Adrenal gland (tissue), 5 donors: ENCODE results near the gene MCOLN1.

Experiments used
- POLR2A ChIP-seq, 2 donors: fragments of 450-650 bp; IDR thresholded peaks; one replicate each; pipeline ENCODE4 v1.6.1; 2017; ENCODE audit warnings: antibody characterized with exemption in 2 of 2, mild to moderate bottlenecking in 2 of 2, moderate library complexity in 1 of 2
- TF ChIP-seq, protein P1 (sequence below), 6 experiments: fragments of 450-650 bp in 4 of 6; fragments of 200-600 bp in 2 of 6; sonication (generic) in 1 of 6; IDR thresholded peaks; 1 replicate in 5 of 6; 2 replicates in 1 of 6; pipeline versions ENCODE4 v1.5.1 to v1.8.0; 2016 to 2021; ENCODE audit warnings: antibody characterized with exemption in 6 of 6, mild to moderate bottlenecking in 2 of 6, moderate library complexity in 1 of 6
- donor health status: DM: no; HTN: no; CAD: no.

DNA sequence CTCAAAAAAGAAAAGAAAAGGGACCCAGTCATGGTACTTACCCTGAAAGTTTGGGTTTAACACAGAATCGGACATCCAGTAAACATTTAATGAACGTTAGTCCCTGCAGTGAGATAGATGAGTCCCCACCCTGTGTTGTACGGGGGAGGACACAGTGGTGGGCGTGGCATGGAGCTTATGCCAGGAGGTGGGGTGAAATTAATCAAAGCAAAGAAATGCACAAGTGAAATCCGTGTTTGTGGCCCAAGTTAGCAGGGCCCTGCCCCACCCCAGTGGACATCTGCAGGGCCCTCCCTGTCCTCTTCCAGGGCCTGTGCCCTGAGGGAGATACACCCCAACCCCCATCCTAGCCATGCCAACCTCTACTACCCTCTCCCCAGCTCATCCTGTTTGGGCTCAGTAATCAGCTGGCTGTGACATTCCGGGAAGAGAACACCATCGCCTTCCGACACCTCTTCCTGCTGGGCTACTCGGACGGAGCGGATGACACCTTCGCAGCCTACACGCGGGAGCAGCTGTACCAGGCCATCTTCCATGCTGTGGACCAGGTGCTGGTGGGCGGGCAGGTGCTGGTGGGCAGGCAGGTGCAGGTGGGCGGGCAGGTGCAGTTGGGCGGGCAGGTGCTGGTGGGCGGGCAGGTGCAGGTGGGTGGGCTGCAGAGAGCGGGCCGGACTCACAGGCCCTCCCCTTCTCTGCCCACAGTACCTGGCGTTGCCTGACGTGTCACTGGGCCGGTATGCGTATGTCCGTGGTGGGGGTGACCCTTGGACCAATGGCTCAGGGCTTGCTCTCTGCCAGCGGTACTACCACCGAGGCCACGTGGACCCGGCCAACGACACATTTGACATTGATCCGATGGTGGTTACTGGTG, 3.9 kb downstream of the MCOLN1 start:
- TF ChIP-seq, protein P1, sequence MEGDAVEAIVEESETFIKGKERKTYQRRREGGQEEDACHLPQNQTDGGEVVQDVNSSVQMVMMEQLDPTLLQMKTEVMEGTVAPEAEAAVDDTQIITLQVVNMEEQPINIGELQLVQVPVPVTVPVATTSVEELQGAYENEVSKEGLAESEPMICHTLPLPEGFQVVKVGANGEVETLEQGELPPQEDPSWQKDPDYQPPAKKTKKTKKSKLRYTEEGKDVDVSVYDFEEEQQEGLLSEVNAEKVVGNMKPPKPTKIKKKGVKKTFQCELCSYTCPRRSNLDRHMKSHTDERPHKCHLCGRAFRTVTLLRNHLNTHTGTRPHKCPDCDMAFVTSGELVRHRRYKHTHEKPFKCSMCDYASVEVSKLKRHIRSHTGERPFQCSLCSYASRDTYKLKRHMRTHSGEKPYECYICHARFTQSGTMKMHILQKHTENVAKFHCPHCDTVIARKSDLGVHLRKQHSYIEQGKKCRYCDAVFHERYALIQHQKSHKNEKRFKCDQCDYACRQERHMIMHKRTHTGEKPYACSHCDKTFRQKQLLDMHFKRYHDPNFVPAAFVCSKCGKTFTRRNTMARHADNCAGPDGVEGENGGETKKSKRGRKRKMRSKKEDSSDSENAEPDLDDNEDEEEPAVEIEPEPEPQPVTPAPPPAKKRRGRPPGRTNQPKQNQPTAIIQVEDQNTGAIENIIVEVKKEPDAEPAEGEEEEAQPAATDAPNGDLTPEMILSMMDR (IDR thresholded peaks at IDR 0.05), result no peak
- TF ChIP-seq POLR2A (IDR thresholded peaks at IDR 0.05), result no peak
